Mesothelial cell of epicardium (in vitro differentiated cells): ENCODE data around the gene HPSE2. TPM values are rescaled to one million over a fixed set of nuclear protein-coding genes. Genes with fewer than 3 reads are reported as not detected.

ENCODE experiments used
- DNase-seq, 2 experiments: peaks; one replicate each; pipeline ENCODE4 v3.0.0; 2021; ENCODE audit warnings: low spot score in 2 of 2; ENCODE audit not compliant: unreplicated experiment in 2 of 2
- H3K27ac Mint-ChIP-seq: 2 replicates; pipeline ENCODE4 v1.8.0; 2021; ENCODE audit warnings: mixed read lengths
- H3K27me3 Mint-ChIP-seq: 2 replicates; pipeline ENCODE4 v1.8.0; 2021; ENCODE audit warnings: low read depth, mixed read lengths
- H3K36me3 Mint-ChIP-seq: 2 replicates; pipeline ENCODE4 v1.8.0; 2021; ENCODE audit warnings: mixed read lengths
- H3K4me1 Mint-ChIP-seq: 2 replicates; pipeline ENCODE4 v1.8.0; 2021; ENCODE audit warnings: mixed read lengths
- H3K4me3 Mint-ChIP-seq: 2 replicates; pipeline ENCODE4 v1.8.0; 2021; ENCODE audit warnings: mild to moderate bottlenecking, moderate library complexity, mixed read lengths
- H3K9me3 Mint-ChIP-seq: 2 replicates; pipeline ENCODE4 v1.8.0; 2021; ENCODE audit warnings: mixed read lengths
- total RNA-seq: library from RNA; stranded (reverse); gene quantifications from 3 replicates; pipeline ENCODE4 v1.2.1, GENCODE V29; 2021
- TF ChIP-seq, protein P1 (sequence below): fragments of 200-600 bp; sonication (generic); IDR thresholded peaks from one replicate; pipeline ENCODE4 v1.5.0; 2021; ENCODE audit warnings: antibody characterized with exemption; ENCODE audit not compliant: unreplicated experiment

The HPSE2 gene
- total RNA-seq, 1 donor from 2014 or later = 2.3 TPM

DNA sequence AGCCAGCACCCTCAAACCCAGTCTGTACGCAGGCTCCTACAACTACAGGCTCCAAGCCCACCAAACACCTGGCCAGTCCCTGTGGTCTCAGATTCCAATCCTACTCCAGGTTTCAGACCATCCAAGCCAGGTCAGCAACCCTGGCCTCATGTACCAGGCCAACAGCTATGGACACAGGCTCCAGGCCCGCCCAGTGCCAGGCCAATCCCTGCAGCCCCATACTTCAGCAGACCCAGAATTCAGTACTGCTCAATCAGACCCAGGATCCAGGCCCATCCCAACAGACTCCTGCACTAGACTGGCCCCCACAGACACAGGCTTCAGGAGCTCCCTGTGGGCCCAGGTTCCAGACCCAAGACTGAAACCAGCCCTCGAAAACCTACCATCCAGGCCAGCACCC lies 32.3 kb downstream of the HPSE2 start:
- H3K9me3 Mint-ChIP-seq = peaks cover 8% of the 10 kb centered on the region
- TF ChIP-seq, protein P1, sequence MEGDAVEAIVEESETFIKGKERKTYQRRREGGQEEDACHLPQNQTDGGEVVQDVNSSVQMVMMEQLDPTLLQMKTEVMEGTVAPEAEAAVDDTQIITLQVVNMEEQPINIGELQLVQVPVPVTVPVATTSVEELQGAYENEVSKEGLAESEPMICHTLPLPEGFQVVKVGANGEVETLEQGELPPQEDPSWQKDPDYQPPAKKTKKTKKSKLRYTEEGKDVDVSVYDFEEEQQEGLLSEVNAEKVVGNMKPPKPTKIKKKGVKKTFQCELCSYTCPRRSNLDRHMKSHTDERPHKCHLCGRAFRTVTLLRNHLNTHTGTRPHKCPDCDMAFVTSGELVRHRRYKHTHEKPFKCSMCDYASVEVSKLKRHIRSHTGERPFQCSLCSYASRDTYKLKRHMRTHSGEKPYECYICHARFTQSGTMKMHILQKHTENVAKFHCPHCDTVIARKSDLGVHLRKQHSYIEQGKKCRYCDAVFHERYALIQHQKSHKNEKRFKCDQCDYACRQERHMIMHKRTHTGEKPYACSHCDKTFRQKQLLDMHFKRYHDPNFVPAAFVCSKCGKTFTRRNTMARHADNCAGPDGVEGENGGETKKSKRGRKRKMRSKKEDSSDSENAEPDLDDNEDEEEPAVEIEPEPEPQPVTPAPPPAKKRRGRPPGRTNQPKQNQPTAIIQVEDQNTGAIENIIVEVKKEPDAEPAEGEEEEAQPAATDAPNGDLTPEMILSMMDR = no peak
- H3K36me3 Mint-ChIP-seq = no peaks in the 10 kb centered on the region
- H3K27ac Mint-ChIP-seq = no peak overlapping the region
- no peak overlapping the region for H3K4me3 Mint-ChIP-seq
- no peaks in the 10 kb centered on the region for H3K4me1 Mint-ChIP-seq
- no peaks in the 10 kb centered on the region for H3K27me3 Mint-ChIP-seq
- DNase-seq = no peak

DNA sequence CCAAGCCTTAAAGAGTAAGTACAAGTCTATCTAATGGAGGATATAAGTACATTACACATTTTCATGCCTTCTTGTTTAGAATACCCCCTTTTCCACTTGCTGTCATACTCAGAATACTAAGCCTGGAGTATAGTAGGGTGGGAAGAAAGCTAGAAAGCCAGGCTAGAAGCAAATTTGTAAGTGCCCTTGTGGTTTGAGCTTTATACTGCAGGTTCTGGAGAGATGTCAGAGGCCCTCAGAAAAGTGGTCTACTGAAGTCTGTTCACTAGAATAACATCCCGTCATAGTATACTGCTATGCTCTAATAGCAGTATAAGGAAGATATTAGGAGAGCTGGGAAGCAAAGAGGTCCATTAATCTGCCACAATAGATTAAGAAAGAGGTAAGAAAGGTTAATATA lies 62.7 kb downstream of the HPSE2 start:
- Mint-ChIP-seq H3K4me3 (no peak overlapping the region), H3K27me3 (peaks cover 26% of the 10 kb centered on the region), H3K4me1 (no peaks in the 10 kb centered on the region), H3K27ac (no peak overlapping the region), H3K9me3 (no peaks in the 10 kb centered on the region), H3K36me3 (no peaks in the 10 kb centered on the region)
- TF ChIP-seq, protein P1 = no peak
- DNase-seq = no peak

- H3K9me3 Mint-ChIP-seq = no peaks in the 10 kb centered on the region
- peak in 1 of 2 experiments; percentile 55 for DNase-seq
- TF ChIP-seq, protein P1 = peak; percentile 44
Measured at GRCh38 chr10:99172128-99172738, 63.4 kb downstream of the HPSE2 start.

DNA sequence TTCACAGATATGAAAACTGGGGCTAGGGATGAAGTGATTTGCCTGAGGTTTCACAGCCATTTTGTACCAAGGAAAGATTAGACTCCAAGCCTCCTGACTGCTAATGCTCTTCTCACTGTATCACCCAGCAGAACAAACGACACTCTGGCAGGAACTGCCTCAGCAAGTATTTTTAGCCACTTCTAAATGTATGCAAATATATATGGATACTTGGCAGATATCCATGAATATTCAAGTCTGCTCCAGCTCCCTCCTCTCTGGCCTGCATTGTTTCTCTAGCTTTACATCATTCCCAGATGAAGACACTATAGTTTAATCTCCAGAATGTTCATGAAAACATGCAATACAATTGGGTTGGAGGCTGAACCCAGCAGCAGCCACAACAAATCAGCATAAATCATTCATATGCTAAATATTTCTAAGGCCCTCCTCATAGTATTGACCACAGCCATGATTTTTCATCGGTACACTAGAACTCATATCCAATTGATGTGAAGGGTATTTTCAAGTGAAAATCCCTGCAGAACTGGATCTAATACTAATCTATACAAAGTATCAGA lies 65.5 kb downstream of the HPSE2 start:
- no peak overlapping the region for H3K4me3 Mint-ChIP-seq

More at GRCh38 chr10:99172128-99172738, 63.4 kb downstream of the HPSE2 start:
- H3K4me1 Mint-ChIP-seq = no peaks in the 10 kb centered on the region
- H3K27ac Mint-ChIP-seq = no peak overlapping the region
- H3K27me3 Mint-ChIP-seq = peaks cover 24% of the 10 kb centered on the region
- no peaks in the 10 kb centered on the region for H3K36me3 Mint-ChIP-seq
- H3K4me3 Mint-ChIP-seq = no peak overlapping the region

DNA sequence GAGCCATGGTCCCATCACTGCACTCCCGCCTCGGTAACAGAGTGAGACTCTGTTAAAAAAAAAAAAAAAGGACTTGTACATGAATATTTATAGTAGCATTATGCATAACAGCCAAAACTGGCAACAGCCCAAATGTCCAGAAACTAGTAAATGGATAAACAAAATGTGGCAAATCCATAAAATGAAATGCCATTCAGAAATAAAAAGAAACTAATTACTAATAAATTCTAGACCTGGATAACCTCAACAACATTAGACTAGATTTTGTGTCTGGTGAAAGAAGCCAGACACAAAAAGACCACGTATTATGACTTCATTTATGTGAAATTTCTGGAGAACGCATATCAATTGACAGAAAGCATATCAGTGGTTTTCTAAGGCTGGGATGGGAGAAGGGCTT lies 74.5 kb downstream of the HPSE2 start:
- no peaks in the 10 kb centered on the region for H3K4me1 Mint-ChIP-seq
- DNase-seq = no peak
- H3K4me3 Mint-ChIP-seq = no peak overlapping the region
- H3K36me3 Mint-ChIP-seq = no peaks in the 10 kb centered on the region
- TF ChIP-seq, protein P1 = no peak
- H3K9me3 Mint-ChIP-seq = no peaks in the 10 kb centered on the region
- H3K27ac Mint-ChIP-seq = no peak overlapping the region
- H3K27me3 Mint-ChIP-seq = peaks cover 1% of the 10 kb centered on the region

More for the DNA sequence above, 65.5 kb downstream of the HPSE2 start:
- Mint-ChIP-seq H3K9me3 (no peaks in the 10 kb centered on the region), H3K27me3 (peaks cover 10% of the 10 kb centered on the region), H3K27ac (no peak overlapping the region), H3K4me1 (no peaks in the 10 kb centered on the region), H3K36me3 (no peaks in the 10 kb centered on the region)
- TF ChIP-seq, protein P1 = no peak
- no peak for DNase-seq
